BJ (cell line): ENCODE measurements around the gene MMP27. TPM values are rescaled to one million over a fixed set of nuclear protein-coding genes. Genes with fewer than 3 reads are reported as not detected.

Experiments
- CTCF ChIA-PET: fragments of 350-600 bp; formaldehyde crosslinking; extraction: SDS; loops from one replicate; lab custom pipeline; 2021; ENCODE audit warnings: antibody characterized with exemption, inconsistent platforms; lab: Yijun Ruan, JAX
- POLR2A ChIA-PET: fragments of 300-600 bp; sonication (Branson Sonifier 250); formaldehyde crosslinking; extraction: SDS; loops from one replicate; lab custom pipeline; 2021; ENCODE audit warnings: antibody characterized with exemption; lab: Charles Lee
- DNase-seq: peaks from one replicate; pipeline ENCODE4 v3.0.0-alpha.2; 2011; ENCODE audit warnings: low read depth
- H3K27me3 ChIP-seq: 2 replicates; pipeline ENCODE4 v1.6.0; 2011; ENCODE audit warnings: low read length; ENCODE audit not compliant: control insufficient read depth, insufficient read depth
- H3K36me3 ChIP-seq: 2 replicates; pipeline ENCODE4 v1.5.1; 2011; ENCODE audit warnings: low read length; ENCODE audit not compliant: control insufficient read depth, insufficient read depth
- H3K4me3 ChIP-seq: 2 replicates; pipeline ENCODE4 v1.5.1; 2011; ENCODE audit warnings: low read depth, mild to moderate bottlenecking, control low read depth, low read length
- polyA plus RNA-seq: library from polyadenylated mRNA; depleted of rRNA; stranded (reverse); fragments of >200 nt; gene quantifications from 2 replicates; pipeline ENCODE4 v1.2.3, GENCODE V29; 2011; rRNA removed
- TF ChIP-seq, protein P1 (sequence below): IDR thresholded peaks from 2 replicates; pipeline ENCODE4 v1.5.1; 2011; ENCODE audit warnings: low read depth, mild to moderate bottlenecking, control low read depth, inconsistent platforms, low read length, moderate library complexity; ENCODE audit not compliant: insufficient read depth

The MMP27 gene
- polyA plus RNA-seq, 1 experiment = not detected

DNA sequence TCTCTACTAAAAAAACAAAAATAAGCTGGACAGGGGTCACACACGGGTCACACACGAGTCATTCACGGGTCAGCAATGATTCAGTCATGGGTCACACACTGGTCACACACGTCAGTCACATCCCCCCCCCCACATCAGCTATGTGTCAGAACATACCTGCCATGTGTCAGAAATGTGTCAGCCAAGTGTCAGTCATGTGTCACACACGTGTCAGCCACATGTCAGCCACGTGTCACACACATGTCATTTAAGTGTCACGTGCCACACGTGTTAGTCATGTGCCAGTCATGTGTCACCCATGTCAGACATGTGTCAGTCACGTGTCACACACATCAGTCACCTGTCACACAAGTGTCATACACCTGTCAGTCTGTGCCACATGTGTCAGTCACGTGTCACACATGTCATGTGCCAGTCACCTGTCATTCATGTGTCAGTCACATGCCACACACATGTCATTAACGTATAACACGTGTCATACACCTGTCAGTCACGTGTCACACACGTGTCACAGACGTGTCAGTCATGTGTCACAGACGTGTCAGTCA lies 51.8 kb downstream of the MMP27 start:
- ChIA-PET POLR2A (no interaction called here), CTCF (interaction anchor here (0.5 to 4.3 kb wide), 4 partner anchors 12 to 263 kb away, joined by 3 to 21 read pairs (median 4); no protein-coding TSS in a partner anchor)
- peaks cover 2% of the 10 kb centered on the region; the same call in 1 of the 2 replicates for H3K27me3 ChIP-seq
- H3K4me3 ChIP-seq = no peak overlapping the region
- H3K36me3 ChIP-seq = no peaks in the 10 kb centered on the region
- TF ChIP-seq, protein P1, sequence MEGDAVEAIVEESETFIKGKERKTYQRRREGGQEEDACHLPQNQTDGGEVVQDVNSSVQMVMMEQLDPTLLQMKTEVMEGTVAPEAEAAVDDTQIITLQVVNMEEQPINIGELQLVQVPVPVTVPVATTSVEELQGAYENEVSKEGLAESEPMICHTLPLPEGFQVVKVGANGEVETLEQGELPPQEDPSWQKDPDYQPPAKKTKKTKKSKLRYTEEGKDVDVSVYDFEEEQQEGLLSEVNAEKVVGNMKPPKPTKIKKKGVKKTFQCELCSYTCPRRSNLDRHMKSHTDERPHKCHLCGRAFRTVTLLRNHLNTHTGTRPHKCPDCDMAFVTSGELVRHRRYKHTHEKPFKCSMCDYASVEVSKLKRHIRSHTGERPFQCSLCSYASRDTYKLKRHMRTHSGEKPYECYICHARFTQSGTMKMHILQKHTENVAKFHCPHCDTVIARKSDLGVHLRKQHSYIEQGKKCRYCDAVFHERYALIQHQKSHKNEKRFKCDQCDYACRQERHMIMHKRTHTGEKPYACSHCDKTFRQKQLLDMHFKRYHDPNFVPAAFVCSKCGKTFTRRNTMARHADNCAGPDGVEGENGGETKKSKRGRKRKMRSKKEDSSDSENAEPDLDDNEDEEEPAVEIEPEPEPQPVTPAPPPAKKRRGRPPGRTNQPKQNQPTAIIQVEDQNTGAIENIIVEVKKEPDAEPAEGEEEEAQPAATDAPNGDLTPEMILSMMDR = no peak
- DNase-seq = no peak

DNA sequence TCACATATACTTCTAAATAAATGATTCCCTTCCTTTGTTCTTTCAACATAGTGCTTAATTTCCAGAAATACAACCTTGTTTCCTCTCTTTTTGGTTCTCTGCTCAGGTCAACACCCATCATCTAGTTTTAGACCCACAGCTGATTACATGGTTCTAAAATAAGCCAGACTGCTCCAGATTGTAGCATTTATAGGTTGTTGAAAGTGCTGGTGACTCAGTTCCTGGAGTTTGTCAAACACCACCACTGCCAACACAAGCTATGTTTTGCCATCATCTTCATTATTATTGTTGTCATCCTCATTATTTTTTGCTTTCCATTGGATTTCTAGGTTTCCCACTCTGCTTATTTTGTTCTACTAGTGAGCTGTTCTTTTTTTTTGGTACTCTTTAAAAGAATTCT lies 58.1 kb downstream of the MMP27 start:
- Histone ChIP-seq H3K27me3 (no peaks in the 10 kb centered on the region), H3K4me3 (no peak overlapping the region), H3K36me3 (no peaks in the 10 kb centered on the region)
- ChIA-PET CTCF (no interaction called here), POLR2A (interaction anchor here (0.7 kb wide), 1 partner anchor 27 kb away, joined by 16 read pairs; no protein-coding TSS in a partner anchor)
- no peak for DNase-seq
- TF ChIP-seq, protein P1 = no peak

GRCh38 chr11:102643941-102644340 lies 61.6 kb downstream of the MMP27 start:
- Histone ChIP-seq H3K4me3 (no peak overlapping the region), H3K36me3 (no peaks in the 10 kb centered on the region), H3K27me3 (peaks cover 5% of the 10 kb centered on the region)
- ChIA-PET CTCF (no interaction called here), POLR2A (no interaction called here)
- TF ChIP-seq, protein P1 = no peak
- DNase-seq = no peak

Other genes with a start within 250 kb of the MMP27 start
- gene MMP7, start 175.0 kb downstream of the MMP27 start, polyA plus RNA-seq = not detected in 2 replicates
- not detected in 2 replicates for gene MMP20, start 80.4 kb downstream of the MMP27 start, polyA plus RNA-seq
- not detected in 2 replicates for gene MMP8, start 19.2 kb upstream of the MMP27 start, polyA plus RNA-seq
- gene MMP10, start 74.9 kb upstream of the MMP27 start, polyA plus RNA-seq = 0.16 and 0.29 TPM in 2 replicates
- gene MMP1, start 92.4 kb upstream of the MMP27 start, polyA plus RNA-seq = 233 and 349 TPM in 2 replicates
- gene MMP3, start 137.8 kb upstream of the MMP27 start, polyA plus RNA-seq = 59.4 and 121 TPM in 2 replicates
- 0.12 and 0.38 TPM in 2 replicates for gene MMP12, start 169.2 kb upstream of the MMP27 start, polyA plus RNA-seq
- gene MMP13, start 250.0 kb upstream of the MMP27 start, polyA plus RNA-seq = 0.06 TPM in 1 of 2 replicates, not detected in the other